ENCODE measurements around the gene RFXANK. TPM values are rescaled to one million over a fixed set of nuclear protein-coding genes. Genes with fewer than 3 reads are reported as not detected.

RFXANK gene
- total RNA-seq, 1 experiment from 2014 or later, result 81.8 TPM

DNA sequence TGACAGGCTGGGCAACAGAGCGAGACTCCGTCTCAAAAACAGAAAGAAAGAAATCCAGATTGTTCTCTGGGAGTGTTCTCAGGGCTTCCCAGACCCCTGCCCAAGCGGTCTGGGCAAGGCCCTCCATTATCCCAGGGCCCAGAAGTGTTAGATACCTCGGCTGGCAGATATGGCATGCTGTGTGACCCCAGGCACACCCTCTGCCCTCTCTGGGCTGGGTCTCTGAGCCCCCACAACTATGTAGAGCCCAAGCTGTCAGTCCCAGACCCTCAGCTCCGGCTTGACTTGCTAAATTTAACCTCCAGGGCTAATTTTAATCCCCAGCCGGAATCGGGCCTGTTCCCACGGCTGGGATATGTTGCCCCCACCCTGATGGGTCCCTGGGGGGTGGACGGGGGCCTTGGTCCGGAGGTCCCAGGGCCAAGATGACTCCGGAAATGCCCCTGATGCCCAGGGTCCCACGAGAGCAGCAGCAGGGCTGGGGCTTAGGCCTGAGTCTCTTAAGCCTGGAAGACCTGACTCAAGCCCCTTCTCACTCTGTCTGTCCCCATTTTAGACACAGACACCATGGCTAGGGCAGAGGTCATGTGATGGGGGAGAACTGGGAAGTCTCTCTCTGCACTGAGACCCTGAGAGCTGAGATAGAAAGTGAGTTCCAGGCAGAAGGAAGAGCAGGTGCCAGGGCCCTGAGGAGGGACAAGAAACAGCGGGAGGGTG is 39.2 kb upstream of the RFXANK start:
- no peak overlapping the region for H2AFZ ChIP-seq (ENCODE audit: low read length)
- H3K14ac ChIP-seq (ENCODE audit: insufficient read depth, low read length), result no peak overlapping the region
- H3K9me3 ChIP-seq (ENCODE audit: control insufficient read depth, low read depth, low read length), result no peaks in the 10 kb centered on the region
- no peak overlapping the region for H3K4ac ChIP-seq (ENCODE audit: low read depth, low read length)
- H3K27me3 ChIP-seq (ENCODE audit: insufficient read depth, low read length), result no peaks in the 10 kb centered on the region
- no peak overlapping the region for H2BK120ac ChIP-seq (ENCODE audit: low read depth, low read length, poor library complexity, severe bottlenecking)
- H3K4me1 ChIP-seq (ENCODE audit: insufficient read depth, low read length), result no peaks in the 10 kb centered on the region
- H4K8ac ChIP-seq (replicated peaks; ENCODE audit: insufficient read length, low read depth, low read length), result no peak overlapping the region
- Mint-ChIP-seq H3K4me1 (peaks cover 6 to 11% of the 10 kb centered on the region in 2 experiments; a peak in 3 of 4 replicates), H3K4me3 (no peak overlapping the region), H3K36me3 (ENCODE audit: insufficient read depth in 1 of 3, low read depth in 3 of 3) (no peaks in the 10 kb centered on the region; a peak in 1 of 7 replicates), H3K27ac (no peak overlapping the region), H3K9me3 (no peaks in the 10 kb centered on the region; a peak in 1 of 5 replicates), H3K27me3 (ENCODE audit: low read depth) (peaks cover 26% of the 10 kb centered on the region)
- H3K27ac ChIP-seq (ENCODE audit: insufficient read length, low read depth, low read length), result no peak overlapping the region
- no CpG with 5 or more reads among the region's 13 CpGs for WGBS (ENCODE audit: extremely low coverage, insufficient read length, low lambda C conversion rate)
- no peak overlapping the region for H2BK5ac ChIP-seq (ENCODE audit: insufficient read length, low read length)
- no peak overlapping the region for H4K5ac ChIP-seq (ENCODE audit: insufficient read length, low read depth, low read length)
- no peak overlapping the region for H3K18ac ChIP-seq (ENCODE audit: insufficient read length, low read depth, low read length)
- no peak overlapping the region for H3K23ac ChIP-seq (ENCODE audit: insufficient read length, low read depth, low read length)
- H2BK20ac ChIP-seq (ENCODE audit: low read depth, low read length, poor library complexity, severe bottlenecking), result no peak overlapping the region
- no peaks in the 10 kb centered on the region for H3K79me1 ChIP-seq (ENCODE audit: insufficient read depth, low read depth, low read length, poor library complexity, severe bottlenecking)
- H3K79me2 ChIP-seq (ENCODE audit: insufficient read depth, low read length), result no peaks in the 10 kb centered on the region
- no peak overlapping the region for H2BK15ac ChIP-seq (ENCODE audit: low read depth, low read length)
- H3K4me2 ChIP-seq (ENCODE audit: insufficient read depth, insufficient read length, low read length), result no peak overlapping the region
- H2AK5ac ChIP-seq (ENCODE audit: insufficient read length, low read length), result no peak overlapping the region
- no peak overlapping the region for H3K9ac ChIP-seq (ENCODE audit: extremely low read depth, insufficient read length, low read length)
- no peaks in the 10 kb centered on the region for H3K23me2 ChIP-seq (ENCODE audit: insufficient read length, low read depth, low read length, poor library complexity, severe bottlenecking)
- H4K20me1 ChIP-seq (ENCODE audit: control insufficient read depth, insufficient read depth, insufficient read length), result no peaks in the 10 kb centered on the region
- TF ChIP-seq, protein P1, sequence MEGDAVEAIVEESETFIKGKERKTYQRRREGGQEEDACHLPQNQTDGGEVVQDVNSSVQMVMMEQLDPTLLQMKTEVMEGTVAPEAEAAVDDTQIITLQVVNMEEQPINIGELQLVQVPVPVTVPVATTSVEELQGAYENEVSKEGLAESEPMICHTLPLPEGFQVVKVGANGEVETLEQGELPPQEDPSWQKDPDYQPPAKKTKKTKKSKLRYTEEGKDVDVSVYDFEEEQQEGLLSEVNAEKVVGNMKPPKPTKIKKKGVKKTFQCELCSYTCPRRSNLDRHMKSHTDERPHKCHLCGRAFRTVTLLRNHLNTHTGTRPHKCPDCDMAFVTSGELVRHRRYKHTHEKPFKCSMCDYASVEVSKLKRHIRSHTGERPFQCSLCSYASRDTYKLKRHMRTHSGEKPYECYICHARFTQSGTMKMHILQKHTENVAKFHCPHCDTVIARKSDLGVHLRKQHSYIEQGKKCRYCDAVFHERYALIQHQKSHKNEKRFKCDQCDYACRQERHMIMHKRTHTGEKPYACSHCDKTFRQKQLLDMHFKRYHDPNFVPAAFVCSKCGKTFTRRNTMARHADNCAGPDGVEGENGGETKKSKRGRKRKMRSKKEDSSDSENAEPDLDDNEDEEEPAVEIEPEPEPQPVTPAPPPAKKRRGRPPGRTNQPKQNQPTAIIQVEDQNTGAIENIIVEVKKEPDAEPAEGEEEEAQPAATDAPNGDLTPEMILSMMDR (conservative IDR thresholded peaks at IDR 0.05), result no peak
- no peak overlapping the region for H4K91ac ChIP-seq (ENCODE audit: insufficient read length, low read depth, low read length)
- no peak for DNase-seq
- H2BK12ac ChIP-seq (ENCODE audit: insufficient read length, low read depth, low read length), result no peak overlapping the region
- no peak overlapping the region for H3T11ph ChIP-seq (ENCODE audit: low read length)
- H3K56ac ChIP-seq (ENCODE audit: insufficient read length, low read depth, low read length), result no peak overlapping the region
